RWPE1 (cell line): ENCODE measurements around the gene ARID1B.

Source experiments
- CTCF ChIA-PET: fragments of 350-600 bp; sonication (Branson Sonifier 250); formaldehyde crosslinking; extraction: SDS; loops from one replicate; lab custom pipeline; 2021; lab: Yijun Ruan, JAX
- POLR2A ChIA-PET: fragments of 400-600 bp; formaldehyde crosslinking; extraction: SDS; loops from one replicate; lab custom pipeline; 2020; ENCODE audit warnings: antibody characterized with exemption; ENCODE audit not compliant: low non-redundant PET; lab: Yijun Ruan, JAX
- DNase-seq: peaks from one replicate; pipeline ENCODE4 v3.0.0; 2012; ENCODE audit warnings: low spot score
- H3K27ac ChIP-seq: fragments of 450-650 bp; 2 replicates; pipeline ENCODE4 v1.5.1; 2017
- TF ChIP-seq, protein P1 (sequence below): fragments of 450-650 bp; conservative IDR thresholded peaks from 2 replicates; pipeline ENCODE4 v1.5.1; 2017; ENCODE audit warnings: low read depth, mild to moderate bottlenecking

ARID1B gene

GRCh38 chr6:156741287-156742073 lies 35.7 kb upstream of the ARID1B start:
- POLR2A ChIA-PET: no interaction called here
- TF ChIP-seq, protein P1, sequence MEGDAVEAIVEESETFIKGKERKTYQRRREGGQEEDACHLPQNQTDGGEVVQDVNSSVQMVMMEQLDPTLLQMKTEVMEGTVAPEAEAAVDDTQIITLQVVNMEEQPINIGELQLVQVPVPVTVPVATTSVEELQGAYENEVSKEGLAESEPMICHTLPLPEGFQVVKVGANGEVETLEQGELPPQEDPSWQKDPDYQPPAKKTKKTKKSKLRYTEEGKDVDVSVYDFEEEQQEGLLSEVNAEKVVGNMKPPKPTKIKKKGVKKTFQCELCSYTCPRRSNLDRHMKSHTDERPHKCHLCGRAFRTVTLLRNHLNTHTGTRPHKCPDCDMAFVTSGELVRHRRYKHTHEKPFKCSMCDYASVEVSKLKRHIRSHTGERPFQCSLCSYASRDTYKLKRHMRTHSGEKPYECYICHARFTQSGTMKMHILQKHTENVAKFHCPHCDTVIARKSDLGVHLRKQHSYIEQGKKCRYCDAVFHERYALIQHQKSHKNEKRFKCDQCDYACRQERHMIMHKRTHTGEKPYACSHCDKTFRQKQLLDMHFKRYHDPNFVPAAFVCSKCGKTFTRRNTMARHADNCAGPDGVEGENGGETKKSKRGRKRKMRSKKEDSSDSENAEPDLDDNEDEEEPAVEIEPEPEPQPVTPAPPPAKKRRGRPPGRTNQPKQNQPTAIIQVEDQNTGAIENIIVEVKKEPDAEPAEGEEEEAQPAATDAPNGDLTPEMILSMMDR: no peak
- CTCF ChIA-PET: no interaction called here
- no peak for DNase-seq
- H3K27ac ChIP-seq: no peak overlapping the region

- no peak for DNase-seq
- H3K27ac ChIP-seq: no peak overlapping the region
- ChIA-PET POLR2A (no interaction called here), CTCF (no interaction called here)
- TF ChIP-seq, protein P1: no peak
Measured at GRCh38 chr6:156747715-156748114, 29.5 kb upstream of the ARID1B start.

- CTCF ChIA-PET: no interaction called here
- POLR2A ChIA-PET: no interaction called here
- TF ChIP-seq, protein P1: no peak
Measured at GRCh38 chr6:156748504-156748903, 28.7 kb upstream of the ARID1B start.

GRCh38 chr6:156752666-156753301 lies 24.4 kb upstream of the ARID1B start:
- CTCF ChIA-PET: interaction anchor here (0.6 to 1.1 kb wide), 4 partner anchors 29 to 219 kb away, joined by 3 to 4 read pairs (median 4); no protein-coding TSS in a partner anchor

More at GRCh38 chr6:156748504-156748903, 28.7 kb upstream of the ARID1B start:
- no peak overlapping the region for H3K27ac ChIP-seq
- DNase-seq: no peak

GRCh38 chr6:156756630-156757610 lies 20.3 kb upstream of the ARID1B start:
- ChIA-PET POLR2A (no interaction called here), CTCF (interaction anchor here (0.6 to 0.7 kb wide), 3 partner anchors 10 to 117 kb away, joined by 3 to 6 read pairs (median 5); no protein-coding TSS in a partner anchor)
- no peak overlapping the region for H3K27ac ChIP-seq
- DNase-seq: no peak
- TF ChIP-seq, protein P1: no peak

More at GRCh38 chr6:156752666-156753301, 24.4 kb upstream of the ARID1B start:
- TF ChIP-seq, protein P1: no peak
- H3K27ac ChIP-seq: no peak overlapping the region
- POLR2A ChIA-PET: no interaction called here
- DNase-seq: no peak

DNA sequence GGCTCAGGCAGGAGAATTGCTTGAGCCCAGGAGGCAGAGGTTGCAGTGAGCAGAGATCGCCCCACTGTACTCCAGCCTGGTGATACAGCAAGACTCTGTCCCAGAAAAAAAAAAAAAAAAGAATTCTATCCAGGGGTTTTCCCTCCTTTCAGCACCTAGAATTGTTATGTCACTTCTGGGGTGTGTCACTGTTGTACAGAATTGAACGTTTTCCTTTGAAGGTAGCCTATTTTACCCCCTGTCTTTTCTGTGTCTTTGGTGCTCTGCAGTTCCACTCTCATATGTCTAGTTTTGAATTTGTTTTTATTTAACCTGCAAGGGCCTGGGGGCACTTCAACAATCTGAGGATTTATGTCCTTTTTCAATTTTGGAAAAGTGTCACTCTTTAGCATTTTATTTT lies 19.3 kb upstream of the ARID1B start:
- TF ChIP-seq, protein P1: no peak
- no peak for DNase-seq
- ChIA-PET CTCF (interaction anchor here (0.7 kb wide), 1 partner anchor 112 kb away, joined by 5 read pairs; no protein-coding TSS in a partner anchor), POLR2A (no interaction called here)
- no peak overlapping the region for H3K27ac ChIP-seq
